H1 (cell line): ENCODE results near the gene RNF113B. TPM values are rescaled to one million over a fixed set of nuclear protein-coding genes. Genes with fewer than 3 reads are reported as not detected.

Source experiments
- CTCF ChIA-PET: fragments of 300-600 bp; sonication (Branson Sonifier 250); formaldehyde crosslinking; loops from one replicate; lab custom pipeline; 2021; ENCODE audit not compliant: partially characterized antibody; lab: Charles Lee
- POLR2A ChIA-PET: fragments of 300-600 bp; sonication (Branson Sonifier 250); formaldehyde crosslinking; loops from one replicate; lab custom pipeline; 2021; ENCODE audit warnings: inconsistent platforms; ENCODE audit not compliant: partially characterized antibody; lab: Charles Lee
- DNase-seq, 2 experiments: peaks; one replicate each; pipeline versions ENCODE4 v3.0.0 to v3.0.0-alpha.2; 2010 to 2022; ENCODE audit warnings: low spot score in 2 of 2, low read depth in 1 of 2, mixed read lengths in 1 of 2
- FAIRE-seq: peaks from 2 replicates; lab custom pipeline; 2011; peaks lifted over from hg19 to GRCh38; lab: Jason Lieb, UNC
- H2AFZ ChIP-seq: 2 replicates; pipeline ENCODE4 v1.8.1; 2012; ENCODE audit warnings: low read length, inconsistent platforms
- H2AK5ac ChIP-seq: 2 replicates; pipeline ENCODE4 v1.6.1; 2013; ENCODE audit warnings: low read depth, low read length
- H2BK120ac ChIP-seq: replicated peaks from 2 replicates; pipeline ENCODE3; 2013; ENCODE audit warnings: low read depth, low read length, inconsistent platforms
- H2BK12ac ChIP-seq: 2 replicates; pipeline ENCODE4 v1.6.1; 2013; ENCODE audit warnings: low read depth, low read length
- H2BK15ac ChIP-seq: 2 replicates; pipeline ENCODE4 v1.6.1; 2013; ENCODE audit warnings: low read length
- H2BK20ac ChIP-seq: 2 replicates; pipeline ENCODE4 v1.6.1; 2013; ENCODE audit warnings: low read length
- H2BK5ac ChIP-seq: 2 replicates; pipeline ENCODE4 v1.6.1; 2013; ENCODE audit warnings: low read depth, low read length
- H3K14ac ChIP-seq: 2 replicates; pipeline ENCODE4 v1.6.1; 2013; ENCODE audit warnings: inconsistent platforms; ENCODE audit not compliant: insufficient read length
- H3K18ac ChIP-seq: 2 replicates; pipeline ENCODE4 v1.6.1; 2013; ENCODE audit warnings: low read length; ENCODE audit errors: extremely low read depth
- H3K23ac ChIP-seq: 2 replicates; pipeline ENCODE4 v1.6.1; 2013; ENCODE audit warnings: inconsistent platforms; ENCODE audit not compliant: insufficient read length
- H3K23me2 ChIP-seq: 2 replicates; pipeline ENCODE4 v1.6.1; 2013; ENCODE audit warnings: low read depth, low read length
- H3K27ac ChIP-seq: 2 replicates; pipeline ENCODE4 v1.6.1; 2011; ENCODE audit warnings: low read depth, low read length, inconsistent platforms
- H3K27me3 ChIP-seq, 4 experiments: replicated peaks in 1 of 4; 1 replicate in 1 of 4; 2 replicates in 3 of 4; pipeline versions ENCODE4 v1.6.1 to v1.8.1; 2011 to 2013; ENCODE audit warnings: low read length in 3 of 4, mild to moderate bottlenecking in 3 of 4, inconsistent platforms in 2 of 4, mixed read lengths in 2 of 4, moderate library complexity in 1 of 4; ENCODE audit not compliant: control insufficient read depth in 3 of 4, insufficient read depth in 3 of 4; ENCODE audit errors: extremely low read depth in 1 of 4
- H3K36me3 ChIP-seq, 4 experiments: 2 replicates each; pipeline versions ENCODE4 v1.6.1 to v1.8.1; 2011 to 2013; ENCODE audit warnings: mild to moderate bottlenecking in 4 of 4, low read length in 3 of 4, moderate library complexity in 2 of 4, control low read depth in 1 of 4, inconsistent platforms in 1 of 4; ENCODE audit not compliant: insufficient read depth in 4 of 4, control insufficient read depth in 2 of 4
- H3K4ac ChIP-seq: replicated peaks from 2 replicates; pipeline ENCODE3; 2013; ENCODE audit warnings: low read length, low read depth, mixed read lengths, inconsistent platforms; ENCODE audit not compliant: insufficient read length
- H3K4me1 ChIP-seq, 4 experiments: replicated peaks in 1 of 4; 1 replicate in 1 of 4; 2 replicates in 3 of 4; pipeline versions ENCODE4 v1.6.1 to v1.8.1; 2011 to 2013; ENCODE audit warnings: low read length in 3 of 4, inconsistent platforms in 2 of 4, mixed read lengths in 1 of 4; ENCODE audit not compliant: insufficient read depth in 4 of 4, control insufficient read depth in 3 of 4
- H3K4me2 ChIP-seq, 2 experiments: 2 replicates each; pipeline versions ENCODE4 v1.6.1 to v1.8.1; 2011 to 2013; ENCODE audit warnings: low read depth in 2 of 2, low read length in 2 of 2, control low read depth in 1 of 2, inconsistent platforms in 1 of 2, mild to moderate bottlenecking in 1 of 2; ENCODE audit not compliant: insufficient read depth in 1 of 2
- H3K4me3 ChIP-seq, 4 experiments: fragments of 200-600, 300-600 bp in 1 of 4; sonication (generic), shearing (Covaris generic), sonication (Bioruptor Twin) in 1 of 4; 2 replicates each; pipeline versions ENCODE4 v1.5.1 to v1.8.1; 2011 to 2016; ENCODE audit warnings: low read length in 4 of 4, low read depth in 3 of 4, control low read depth in 2 of 4, inconsistent platforms in 2 of 4, mild to moderate bottlenecking in 2 of 4, mixed read lengths in 1 of 4, moderate library complexity in 1 of 4; ENCODE audit not compliant: insufficient read depth in 2 of 4; ENCODE audit errors: extremely low read depth in 1 of 4
- H3K56ac ChIP-seq: replicated peaks from 2 replicates; pipeline ENCODE3; 2013; ENCODE audit warnings: low read depth, mild to moderate bottlenecking, mixed read lengths, low read length, inconsistent platforms; ENCODE audit not compliant: insufficient read length
- H3K79me1 ChIP-seq: 2 replicates; pipeline ENCODE4 v1.6.1; 2013; ENCODE audit warnings: low read depth, low read length, control low read depth
- H3K79me2 ChIP-seq, 2 experiments: 2 replicates each; pipeline versions ENCODE4 v1.6.1 to v1.8.1; 2012 to 2013; ENCODE audit warnings: low read length in 2 of 2, mild to moderate bottlenecking in 2 of 2, inconsistent platforms in 1 of 2; ENCODE audit not compliant: insufficient read depth in 2 of 2, control insufficient read depth in 1 of 2
- H3K9ac ChIP-seq, 4 experiments: replicated peaks in 1 of 4; 1 replicate in 1 of 4; 2 replicates in 3 of 4; pipeline versions ENCODE4 v1.6.1 to v1.8.1; 2011 to 2013; ENCODE audit warnings: low read depth in 3 of 4, low read length in 3 of 4, control low read depth in 2 of 4, mild to moderate bottlenecking in 2 of 4, moderate library complexity in 2 of 4, inconsistent platforms in 1 of 4; ENCODE audit errors: extremely low read depth in 1 of 4
- H3K9me3 ChIP-seq, 2 experiments: 2 replicates each; pipeline versions ENCODE4 v1.6.1 to v1.8.1; 2012 to 2013; ENCODE audit warnings: mild to moderate bottlenecking in 2 of 2, moderate library complexity in 2 of 2, control low read depth in 1 of 2, inconsistent platforms in 1 of 2, low read depth in 1 of 2, low read length in 1 of 2, mixed read lengths in 1 of 2; ENCODE audit not compliant: insufficient read depth in 2 of 2
- H4K20me1 ChIP-seq, 2 experiments: replicated peaks in 1 of 2; 2 replicates each; pipeline versions ENCODE3 to v1.8.1; 2011 to 2013; ENCODE audit warnings: inconsistent platforms in 2 of 2, low read length in 2 of 2, mild to moderate bottlenecking in 1 of 2; ENCODE audit not compliant: insufficient read depth in 2 of 2, control insufficient read depth in 1 of 2
- H4K5ac ChIP-seq: 2 replicates; pipeline ENCODE4 v1.6.1; 2013; ENCODE audit warnings: low read length, low read depth, mixed read lengths, inconsistent platforms; ENCODE audit not compliant: insufficient read length
- H4K8ac ChIP-seq: 2 replicates; pipeline ENCODE4 v1.8.0; 2013; ENCODE audit warnings: mild to moderate bottlenecking, moderate library complexity, low read length, inconsistent platforms; ENCODE audit not compliant: insufficient read depth; ENCODE audit errors: extremely low read depth
- H4K91ac ChIP-seq: replicated peaks from 2 replicates; pipeline ENCODE3; 2013; ENCODE audit warnings: low read length, mixed read lengths, inconsistent platforms; ENCODE audit not compliant: insufficient read length
- GTF2F1 ChIP-seq: IDR thresholded peaks from 2 replicates; pipeline ENCODE4 v1.6.1; 2012; ENCODE audit warnings: low read depth, low read length, improper control_type of control experiment, borderline replicate concordance
- POLR2A ChIP-seq, 2 experiments: IDR thresholded peaks; 1 replicate in 1 of 2; 2 replicates in 1 of 2; pipeline ENCODE4 v1.6.1; 2011; ENCODE audit warnings: low read depth in 2 of 2, low read length in 2 of 2, mild to moderate bottlenecking in 2 of 2; ENCODE audit errors: control extremely low read depth in 1 of 2
- RFX5 ChIP-seq: IDR thresholded peaks from 2 replicates; pipeline ENCODE4 v1.6.1; 2011; ENCODE audit warnings: low read depth, low read length, improper control_type of control experiment, borderline replicate concordance
- SP2 ChIP-seq: IDR thresholded peaks from 2 replicates; pipeline ENCODE4 v1.6.1; 2012; ENCODE audit warnings: mild to moderate bottlenecking, low read length, inconsistent platforms
- SP4 ChIP-seq: IDR thresholded peaks from 2 replicates; pipeline ENCODE4 v1.6.1; 2012; ENCODE audit warnings: low read length, inconsistent platforms
- WGBS, 2 experiments: shearing (Covaris generic) in 1 of 2; methylation state at CpG; one replicate each; pipeline versions ENCODE4 v1.1.6 to v1.1.7; 2013 to 2015; ENCODE audit warnings: low lambda C conversion rate in 2 of 2, mixed read lengths in 2 of 2, inconsistent platforms in 1 of 2, low coverage in 1 of 2, missing lambda C conversion rate in 1 of 2; ENCODE audit not compliant: insufficient replicate concordance in 2 of 2, insufficient coverage in 1 of 2, insufficient read length in 1 of 2; ENCODE audit errors: extremely low coverage in 1 of 2, missing lambda C conversion rate in 1 of 2; 5-methylcytosine and 5-hydroxymethylcytosine counted together
- polyA plus RNA-seq, 7 experiments: library from polyadenylated mRNA; depleted of rRNA in 3 of 7; stranded (reverse) in 5 of 7; unstranded in 2 of 7; fragments of >200 nt in 5 of 7; fragments of 200-250 nt in 2 of 7; gene quantifications; 1 replicate in 5 of 7; 2 replicates in 1 of 7; 4 replicates in 1 of 7; pipeline versions ENCODE4 v1.2.1 to v1.2.3, GENCODE V29; 2011 to 2013; ENCODE audit warnings: missing spikeins in 2 of 7, mixed read lengths in 2 of 7
- total RNA-seq: library from RNA; stranded (reverse); fragmentation: NEBNext Ultra II Directional; extraction: Animal tissue kit (Norgen Biotek cat#: 25700); gene quantifications from 2 replicates; pipeline ENCODE4 v1.2.1, GENCODE V29; 2021

RNF113B gene
- total and polyA plus RNA-seq, 2 of the 8 experiments (the other 6 are each of a cell fraction or from before 2014, with no cell fraction given) = not detected

DNA sequence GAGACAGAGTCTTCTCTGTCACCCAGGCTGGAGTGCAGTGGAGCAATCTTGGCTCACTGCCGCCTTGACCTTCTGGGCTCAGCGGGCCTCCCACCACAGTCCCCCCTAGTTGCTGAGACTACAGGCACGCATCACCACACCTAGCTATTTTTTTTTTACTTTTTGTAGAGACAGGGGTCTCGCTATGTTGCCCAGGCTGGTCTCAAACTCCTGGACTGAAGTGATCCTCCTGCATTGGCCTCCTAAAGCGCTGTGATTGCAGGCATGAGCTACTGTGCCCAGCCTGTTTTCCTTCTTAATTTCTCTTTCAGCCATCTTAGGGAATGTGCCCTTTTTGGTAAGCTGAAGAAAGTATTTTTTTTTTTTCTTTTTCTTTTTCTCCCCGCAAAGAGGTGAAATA is 42.6 kb upstream of the RNF113B start:
- H3K14ac ChIP-seq = no peak overlapping the region
- no peak overlapping the region for H2BK120ac ChIP-seq
- H3K79me1 ChIP-seq = peaks cover 2% of the 10 kb centered on the region; the same call in 1 of the 2 replicates
- H2AFZ ChIP-seq = no peak overlapping the region
- H2AK5ac ChIP-seq = no peak overlapping the region
- no peak overlapping the region for H2BK12ac ChIP-seq
- H3K79me2 ChIP-seq = peaks cover 3 to 37% of the 10 kb centered on the region in 2 experiments; a peak in 3 of 4 replicates
- no peak overlapping the region for H3K23ac ChIP-seq
- H2BK20ac ChIP-seq = no peak overlapping the region
- no peak overlapping the region for H2BK15ac ChIP-seq
- no peak overlapping the region for H3K27ac ChIP-seq
- no peak overlapping the region for H3K4me3 ChIP-seq
- H3K4ac ChIP-seq = no peak overlapping the region
- H3K4me1 ChIP-seq = peaks cover 0 to 5% (median 0%) of the 10 kb centered on the region in 4 experiments; a peak in 1 of 7 replicates
- H3K36me3 ChIP-seq = peaks cover 0 to 4% (median 2%) of the 10 kb centered on the region in 4 experiments; a peak in 1 of 8 replicates
- CTCF ChIA-PET = interaction anchor here (0.5 to 1.2 kb wide), 4 partner anchors 152 to 1189 kb away, joined by 3 to 5 read pairs (median 4); no protein-coding TSS in a partner anchor
- TF ChIP-seq GTF2F1 (no peak), SP4 (no peak), SP2 (no peak), POLR2A (IDR thresholded peaks at IDR 0.05; ENCODE audit: control extremely low read depth in 1 of 2, low read depth in 2 of 2, low read length in 2 of 2) (no peak), RFX5 (no peak)
- no peak for DNase-seq
- FAIRE-seq = no peak
- POLR2A ChIA-PET = interaction anchor here (0.7 kb wide), 1 partner anchor 28 kb away, joined by 3 read pairs; no protein-coding TSS in a partner anchor
- H3K23me2 ChIP-seq = no peaks in the 10 kb centered on the region
- H3K4me2 ChIP-seq = no peak overlapping the region
- no peak overlapping the region; the same call in 1 of the 2 replicates for H3K18ac ChIP-seq
- H2BK5ac ChIP-seq = no peak overlapping the region
- no peak overlapping the region for H4K8ac ChIP-seq
- H4K20me1 ChIP-seq = peaks cover 0 to 3% of the 10 kb centered on the region in 2 experiments
- no peaks in the 10 kb centered on the region for H3K27me3 ChIP-seq
- H4K91ac ChIP-seq = no peak overlapping the region
- no peaks in the 10 kb centered on the region for H3K9me3 ChIP-seq
- 89% methylated on average over 6 of the region's 6 CpGs; no CpG with 5 or more reads in 1 of the 2 experiments for WGBS, 2 experiments
- H3K9ac ChIP-seq = no peak overlapping the region
- no peak overlapping the region for H4K5ac ChIP-seq
- H3K56ac ChIP-seq = no peak overlapping the region
